HL-60/S4 (cell line): Measurements from ENCODE around the gene DOK7.

ENCODE experiments used
- in situ Hi-C: fragments of 300-500 bp; cut with MboI; formaldehyde crosslinking; loops from 2 replicates; pipeline ENCODE4 v1.14.3; 2022; ENCODE audit warnings: low sequenced_read_pairs

The DOK7 gene

DNA sequence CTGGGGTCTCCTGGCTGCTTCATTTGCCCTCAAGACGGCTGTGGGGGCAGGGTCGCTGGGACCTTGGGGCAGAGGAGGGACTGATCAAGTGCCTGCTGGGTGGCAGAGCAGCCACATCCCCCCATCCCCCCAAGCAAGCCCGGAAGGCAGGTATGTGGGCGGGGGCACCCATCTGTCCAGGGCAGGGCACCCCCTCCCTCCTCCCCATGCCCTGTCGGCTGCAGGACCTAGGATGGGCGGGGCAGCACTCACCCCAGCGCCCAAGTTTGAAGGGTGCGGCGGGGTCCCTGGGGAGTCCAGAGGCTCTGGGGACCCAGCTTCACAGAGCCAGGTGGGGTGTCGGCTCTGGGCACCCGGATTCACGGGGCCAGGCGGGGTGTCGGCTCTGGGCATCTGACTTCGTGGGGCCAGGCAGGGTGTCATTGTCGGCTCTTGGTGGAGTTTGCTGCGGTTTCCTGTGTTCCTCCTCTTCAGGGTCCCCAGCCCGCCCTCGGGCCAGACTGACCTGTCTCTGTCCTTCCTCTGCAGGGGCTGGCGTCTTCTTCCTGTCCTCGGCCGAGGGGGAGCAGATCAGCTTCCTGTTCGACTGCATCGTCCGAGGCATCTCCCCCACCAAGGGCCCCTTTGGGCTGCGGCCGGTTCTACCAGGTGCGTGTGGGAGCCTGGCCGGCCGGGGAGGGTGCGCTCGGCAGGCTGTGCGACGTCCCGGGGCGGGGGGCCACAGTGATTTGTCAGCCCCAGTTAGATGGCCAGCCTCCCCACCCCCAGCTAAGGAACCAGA, 22.1 kb downstream of the DOK7 start:
- in situ Hi-C loops = no loop called here

GRCh38 chr4:3485886-3486540, 22.9 kb downstream of the DOK7 start:
- in situ Hi-C loops = no loop called here

- in situ Hi-C loops = no loop called here
Observed at GRCh38 chr4:3486541-3487540, 23.7 kb downstream of the DOK7 start.

DNA sequence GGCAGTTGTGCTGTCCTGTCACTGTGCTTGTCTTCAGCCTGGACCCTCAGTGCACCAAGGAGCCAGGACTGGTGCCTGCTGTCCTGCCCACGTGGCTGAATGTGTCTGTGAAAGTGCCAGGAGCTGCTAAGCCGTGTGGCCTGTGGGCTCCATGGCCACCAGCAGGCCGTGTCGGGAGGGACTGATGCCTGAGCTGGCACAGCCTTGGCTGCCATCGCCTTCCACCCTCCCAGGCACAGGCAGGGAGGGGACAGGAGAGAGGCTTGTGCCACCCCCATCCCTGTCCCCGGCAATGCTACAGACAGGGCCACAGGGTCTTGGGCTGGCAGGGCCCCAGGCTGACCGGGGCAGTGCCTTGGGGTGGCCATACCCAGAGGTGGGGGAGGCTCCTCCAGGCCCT, 24.8 kb downstream of the DOK7 start:
- in situ Hi-C loops = no loop called here

GRCh38 chr4:3488820-3489219, 25.7 kb downstream of the DOK7 start:
- in situ Hi-C loops = no loop called here

GRCh38 chr4:3489451-3489962, 26.4 kb downstream of the DOK7 start:
- in situ Hi-C loops = no loop called here

GRCh38 chr4:3491681-3492405, 28.7 kb downstream of the DOK7 start:
- in situ Hi-C loops = no loop called here

DNA sequence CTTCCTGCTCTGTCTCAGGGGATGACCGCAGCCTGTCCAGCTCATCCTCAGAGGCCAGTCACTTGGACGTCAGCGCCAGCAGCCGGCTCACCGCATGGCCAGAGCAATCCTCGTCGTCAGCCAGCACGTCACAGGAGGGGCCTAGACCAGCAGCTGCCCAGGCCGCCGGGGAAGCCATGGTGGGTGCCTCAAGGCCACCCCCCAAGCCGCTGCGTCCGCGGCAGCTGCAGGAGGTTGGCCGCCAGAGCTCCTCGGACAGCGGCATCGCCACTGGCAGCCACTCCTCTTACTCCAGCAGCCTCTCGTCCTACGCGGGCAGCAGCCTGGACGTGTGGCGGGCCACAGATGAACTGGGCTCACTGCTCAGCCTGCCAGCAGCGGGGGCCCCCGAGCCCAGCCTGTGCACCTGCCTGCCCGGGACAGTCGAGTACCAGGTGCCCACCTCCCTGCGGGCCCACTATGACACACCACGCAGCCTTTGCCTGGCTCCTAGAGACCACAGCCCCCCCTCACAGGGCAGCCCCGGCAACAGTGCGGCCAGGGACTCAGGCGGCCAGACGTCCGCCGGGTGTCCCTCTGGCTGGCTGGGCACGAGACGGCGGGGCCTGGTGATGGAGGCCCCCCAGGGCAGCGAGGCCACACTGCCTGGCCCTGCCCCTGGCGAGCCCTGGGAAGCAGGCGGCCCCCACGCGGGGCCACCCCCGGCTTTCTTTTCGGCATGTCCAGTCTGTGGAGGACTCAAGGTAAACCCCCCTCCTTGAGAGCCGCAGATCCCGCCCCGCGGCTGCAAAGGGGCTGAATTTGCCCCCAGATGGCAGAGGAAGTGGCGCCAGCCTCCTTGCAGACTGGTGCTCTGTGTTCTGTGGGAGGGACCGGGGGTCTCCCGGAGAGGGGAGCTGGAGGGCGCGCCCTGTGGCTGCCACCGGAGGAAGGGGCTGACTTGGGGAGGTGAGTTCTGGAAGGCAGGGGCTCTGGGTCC, 29.9 kb downstream of the DOK7 start:
- in situ Hi-C loops = no loop called here

GRCh38 chr4:3493720-3494461, 30.8 kb downstream of the DOK7 start:
- in situ Hi-C loops = no loop called here

- in situ Hi-C loops = no loop called here
Observed at GRCh38 chr4:3494462-3494871, 31.4 kb downstream of the DOK7 start.

- in situ Hi-C loops = no loop called here
Observed at GRCh38 chr4:3495204-3495975, 32.3 kb downstream of the DOK7 start.

DNA sequence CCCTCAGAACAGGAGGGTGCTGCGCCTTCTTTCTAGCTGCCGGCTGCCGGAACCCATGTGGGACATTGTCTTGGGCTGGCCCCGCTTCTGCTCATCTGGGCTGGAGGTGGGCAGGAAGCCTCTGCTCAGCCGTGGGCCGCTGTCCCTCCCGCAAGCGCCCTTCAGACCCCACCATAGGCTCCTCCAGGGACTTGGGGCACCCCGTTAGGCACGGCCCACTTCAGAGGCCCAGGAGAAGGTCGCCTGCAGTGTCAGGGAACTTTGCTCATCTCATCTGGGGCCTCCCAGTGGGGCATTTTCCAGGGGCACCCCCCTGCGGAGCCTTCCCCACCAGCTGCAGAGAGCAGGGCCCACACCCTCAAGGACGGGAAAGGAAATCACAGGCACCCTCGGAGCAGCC, 32.9 kb downstream of the DOK7 start:
- in situ Hi-C loops = no loop called here

GRCh38 chr4:3497095-3497494, 34.0 kb downstream of the DOK7 start:
- in situ Hi-C loops = no loop called here

GRCh38 chr4:3497523-3498389, 34.6 kb downstream of the DOK7 start:
- in situ Hi-C loops = no loop called here

- in situ Hi-C loops = no loop called here
Observed at GRCh38 chr4:3498407-3498806, 35.3 kb downstream of the DOK7 start.

DNA sequence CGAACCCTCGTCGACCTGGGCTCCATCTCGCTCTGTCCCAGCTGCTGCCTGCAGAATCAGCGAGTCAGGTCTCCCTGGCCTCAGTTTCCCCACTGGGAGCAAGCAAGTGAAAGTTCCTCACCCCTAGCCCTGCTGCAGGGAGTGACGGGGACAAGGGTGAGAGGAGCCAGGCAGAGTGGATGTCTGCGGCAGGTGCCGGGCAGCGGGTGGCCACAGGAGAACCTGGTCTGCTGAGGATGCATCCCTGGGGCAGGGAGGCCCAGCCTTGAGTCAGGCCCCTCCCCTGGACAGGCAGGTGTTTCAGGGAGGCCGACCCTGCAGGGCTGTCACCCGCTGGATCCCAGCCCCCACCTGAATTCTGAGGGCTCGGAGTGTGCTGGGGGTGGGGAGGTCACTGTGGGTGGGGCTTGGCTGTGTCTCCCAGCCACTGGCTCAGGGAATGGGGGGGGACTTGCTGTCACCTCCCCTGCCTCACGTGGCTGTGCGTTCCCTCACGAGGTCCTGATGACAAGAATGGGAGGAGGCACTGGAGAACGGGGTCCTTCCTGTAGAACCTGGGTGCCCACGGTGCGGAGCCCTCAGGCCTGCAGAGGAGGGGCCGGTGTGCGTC, 35.9 kb downstream of the DOK7 start:
- in situ Hi-C loops = no loop called here
